Epidermal melanocyte (primary cell): Measurements from ENCODE around the gene TTC38.

ENCODE experiments used
- DNase-seq: peaks from one replicate; pipeline ENCODE4 v3.0.0; 2011; ENCODE audit warnings: low spot score; ENCODE audit not compliant: insufficient read length

The TTC38 gene

GRCh38 chr22:46327691-46328465 lies 60.1 kb downstream of the TTC38 start:
- DNase-seq, result no peak

- no peak for DNase-seq
Measured at GRCh38 chr22:46328797-46329196, 61.0 kb downstream of the TTC38 start.

GRCh38 chr22:46329616-46330015 lies 61.8 kb downstream of the TTC38 start:
- DNase-seq, result no peak

GRCh38 chr22:46330426-46330825 lies 62.6 kb downstream of the TTC38 start:
- DNase-seq, result no peak

- no peak for DNase-seq
Measured at GRCh38 chr22:46331496-46331895, 63.7 kb downstream of the TTC38 start.

GRCh38 chr22:46335201-46336118 lies 67.7 kb downstream of the TTC38 start, which contains the start of gene TRMU:
TRMU (plus strand) TSS chr22:46335714; CDS start chr22:46335765, 51 bp downstream.
- DNase-seq, result peak; percentile 97

- no peak for DNase-seq
Measured at GRCh38 chr22:46336119-46337078, 68.6 kb downstream of the TTC38 start.

- DNase-seq, result no peak
Measured at GRCh38 chr22:46337870-46338269, 70.1 kb downstream of the TTC38 start.

GRCh38 chr22:46338636-46339035 lies 70.8 kb downstream of the TTC38 start:
- no peak for DNase-seq

- no peak for DNase-seq
Measured at GRCh38 chr22:46339956-46340355, 72.1 kb downstream of the TTC38 start.

GRCh38 chr22:46340676-46341075 lies 72.9 kb downstream of the TTC38 start:
- DNase-seq, result no peak
